Panc1 (cell line): ENCODE results near the gene CYTH2.

ENCODE experiments used
- POLR2AphosphoS5 ChIP-seq: IDR thresholded peaks from 2 replicates; pipeline ENCODE4 v1.6.1; 2012; ENCODE audit warnings: mild to moderate bottlenecking, low read depth, low read length, moderate library complexity
- SIN3A ChIP-seq: IDR thresholded peaks from 2 replicates; pipeline ENCODE4 v1.6.1; 2012; ENCODE audit warnings: low read depth, mild to moderate bottlenecking, low read length, moderate library complexity, borderline replicate concordance; ENCODE audit not compliant: insufficient read depth
- TF ChIP-seq, protein P1 (sequence below): fragments of 450-650 bp; IDR thresholded peaks from 2 replicates; pipeline ENCODE4 v1.5.1; 2017; ENCODE audit warnings: mild to moderate bottlenecking
- TF ChIP-seq, protein P2 (sequence below), 2 experiments: IDR thresholded peaks; 2 replicates each; pipeline ENCODE4 v1.6.1; 2011 to 2012; ENCODE audit warnings: low read depth in 2 of 2, control low read depth in 1 of 2, low read length in 1 of 2, mild to moderate bottlenecking in 1 of 2, moderate library complexity in 1 of 2; ENCODE audit not compliant: insufficient read depth in 1 of 2

DNA sequence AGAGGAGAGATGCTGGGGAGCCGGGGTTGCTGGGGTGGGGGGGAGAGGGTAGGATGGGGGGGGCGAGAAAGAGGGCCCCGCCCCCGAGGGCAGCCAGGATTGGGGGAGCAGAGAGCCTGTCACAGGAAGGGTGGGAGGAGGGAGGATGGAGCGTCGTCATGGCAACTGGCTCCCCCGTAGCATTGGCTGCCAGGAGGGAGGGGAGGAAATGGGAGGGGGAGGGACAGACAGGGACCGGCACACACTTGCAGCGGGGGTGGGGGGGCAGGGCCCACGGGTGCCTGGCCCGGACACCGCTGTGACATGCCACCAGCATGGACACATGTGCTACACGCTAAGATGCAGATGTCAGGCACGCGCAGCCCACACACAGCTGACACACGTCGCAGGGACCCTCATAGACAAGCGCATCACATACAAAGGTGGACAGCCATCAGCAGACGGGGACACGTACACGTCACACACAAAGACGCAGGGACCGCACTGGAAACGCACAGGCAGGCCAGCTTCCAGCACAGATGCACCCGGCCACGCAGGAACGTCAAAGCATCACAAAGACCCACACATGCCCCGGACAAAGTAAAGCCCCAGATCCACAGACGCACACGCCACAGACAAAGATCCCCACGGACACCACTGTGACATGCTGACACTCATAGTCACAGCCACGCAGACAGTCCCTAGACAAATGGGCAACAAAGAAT lies 42.8 kb downstream of the CYTH2 start, which contains the start of gene LMTK3:
- TF ChIP-seq, protein P1, sequence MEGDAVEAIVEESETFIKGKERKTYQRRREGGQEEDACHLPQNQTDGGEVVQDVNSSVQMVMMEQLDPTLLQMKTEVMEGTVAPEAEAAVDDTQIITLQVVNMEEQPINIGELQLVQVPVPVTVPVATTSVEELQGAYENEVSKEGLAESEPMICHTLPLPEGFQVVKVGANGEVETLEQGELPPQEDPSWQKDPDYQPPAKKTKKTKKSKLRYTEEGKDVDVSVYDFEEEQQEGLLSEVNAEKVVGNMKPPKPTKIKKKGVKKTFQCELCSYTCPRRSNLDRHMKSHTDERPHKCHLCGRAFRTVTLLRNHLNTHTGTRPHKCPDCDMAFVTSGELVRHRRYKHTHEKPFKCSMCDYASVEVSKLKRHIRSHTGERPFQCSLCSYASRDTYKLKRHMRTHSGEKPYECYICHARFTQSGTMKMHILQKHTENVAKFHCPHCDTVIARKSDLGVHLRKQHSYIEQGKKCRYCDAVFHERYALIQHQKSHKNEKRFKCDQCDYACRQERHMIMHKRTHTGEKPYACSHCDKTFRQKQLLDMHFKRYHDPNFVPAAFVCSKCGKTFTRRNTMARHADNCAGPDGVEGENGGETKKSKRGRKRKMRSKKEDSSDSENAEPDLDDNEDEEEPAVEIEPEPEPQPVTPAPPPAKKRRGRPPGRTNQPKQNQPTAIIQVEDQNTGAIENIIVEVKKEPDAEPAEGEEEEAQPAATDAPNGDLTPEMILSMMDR = no peak
- no peak for TF ChIP-seq SIN3A
- no peak for TF ChIP-seq POLR2AphosphoS5
- TF ChIP-seq, protein P2, sequence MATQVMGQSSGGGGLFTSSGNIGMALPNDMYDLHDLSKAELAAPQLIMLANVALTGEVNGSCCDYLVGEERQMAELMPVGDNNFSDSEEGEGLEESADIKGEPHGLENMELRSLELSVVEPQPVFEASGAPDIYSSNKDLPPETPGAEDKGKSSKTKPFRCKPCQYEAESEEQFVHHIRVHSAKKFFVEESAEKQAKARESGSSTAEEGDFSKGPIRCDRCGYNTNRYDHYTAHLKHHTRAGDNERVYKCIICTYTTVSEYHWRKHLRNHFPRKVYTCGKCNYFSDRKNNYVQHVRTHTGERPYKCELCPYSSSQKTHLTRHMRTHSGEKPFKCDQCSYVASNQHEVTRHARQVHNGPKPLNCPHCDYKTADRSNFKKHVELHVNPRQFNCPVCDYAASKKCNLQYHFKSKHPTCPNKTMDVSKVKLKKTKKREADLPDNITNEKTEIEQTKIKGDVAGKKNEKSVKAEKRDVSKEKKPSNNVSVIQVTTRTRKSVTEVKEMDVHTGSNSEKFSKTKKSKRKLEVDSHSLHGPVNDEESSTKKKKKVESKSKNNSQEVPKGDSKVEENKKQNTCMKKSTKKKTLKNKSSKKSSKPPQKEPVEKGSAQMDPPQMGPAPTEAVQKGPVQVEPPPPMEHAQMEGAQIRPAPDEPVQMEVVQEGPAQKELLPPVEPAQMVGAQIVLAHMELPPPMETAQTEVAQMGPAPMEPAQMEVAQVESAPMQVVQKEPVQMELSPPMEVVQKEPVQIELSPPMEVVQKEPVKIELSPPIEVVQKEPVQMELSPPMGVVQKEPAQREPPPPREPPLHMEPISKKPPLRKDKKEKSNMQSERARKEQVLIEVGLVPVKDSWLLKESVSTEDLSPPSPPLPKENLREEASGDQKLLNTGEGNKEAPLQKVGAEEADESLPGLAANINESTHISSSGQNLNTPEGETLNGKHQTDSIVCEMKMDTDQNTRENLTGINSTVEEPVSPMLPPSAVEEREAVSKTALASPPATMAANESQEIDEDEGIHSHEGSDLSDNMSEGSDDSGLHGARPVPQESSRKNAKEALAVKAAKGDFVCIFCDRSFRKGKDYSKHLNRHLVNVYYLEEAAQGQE (IDR thresholded peaks at IDR 0.05; ENCODE audit: insufficient read depth in 1 of 2, low read depth in 2 of 2, low read length in 1 of 2) = no peak
